ENCODE data around the gene TBC1D22A.

Gene TBC1D22A

DNA sequence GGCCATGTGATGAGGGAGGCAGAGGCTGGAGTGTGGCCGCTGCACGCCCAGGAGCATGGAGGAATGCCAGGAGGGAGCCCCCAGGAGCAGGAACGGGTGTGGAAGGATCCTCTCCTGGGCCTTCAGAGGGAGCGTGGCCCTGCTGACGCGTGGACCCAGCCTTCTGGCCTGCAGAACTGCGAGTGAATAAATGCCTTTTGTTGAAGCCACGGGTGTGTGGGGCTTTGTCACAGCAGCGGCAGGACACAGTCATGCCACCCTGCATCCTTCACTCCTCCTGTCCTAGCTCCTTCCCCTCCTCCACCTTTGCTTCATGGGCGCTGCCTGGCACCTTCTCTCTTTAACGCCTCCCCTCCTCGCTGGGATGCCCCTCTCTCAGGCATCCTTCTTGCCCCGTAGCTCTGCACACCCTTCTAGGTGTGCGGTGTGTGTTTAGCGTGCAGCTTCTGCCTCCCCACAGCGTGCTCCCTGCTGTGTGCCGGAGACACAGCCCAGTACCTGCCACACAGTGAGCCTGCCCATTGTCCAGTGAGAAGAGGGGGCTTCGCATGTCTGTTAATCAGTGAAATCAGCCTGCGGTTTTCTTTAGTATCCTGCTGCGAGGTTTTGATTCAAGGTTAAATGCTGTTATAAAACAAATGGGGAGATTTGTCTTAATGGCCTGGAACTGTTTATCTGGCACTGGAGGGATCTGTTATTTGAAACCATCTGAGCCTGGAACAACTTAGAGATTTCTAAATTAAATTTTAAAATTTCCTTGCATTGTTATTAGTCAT is 459.6 kb downstream of the TBC1D22A start:
- H3K27me3 ChIP-seq (ENCODE audit: insufficient read depth, low read depth, severe bottlenecking): no peaks in the 10 kb centered on the region
- DNase-seq: no peak
- H3K9me3 ChIP-seq (ENCODE audit: severe bottlenecking): no peaks in the 10 kb centered on the region
- TF ChIP-seq, protein P1, sequence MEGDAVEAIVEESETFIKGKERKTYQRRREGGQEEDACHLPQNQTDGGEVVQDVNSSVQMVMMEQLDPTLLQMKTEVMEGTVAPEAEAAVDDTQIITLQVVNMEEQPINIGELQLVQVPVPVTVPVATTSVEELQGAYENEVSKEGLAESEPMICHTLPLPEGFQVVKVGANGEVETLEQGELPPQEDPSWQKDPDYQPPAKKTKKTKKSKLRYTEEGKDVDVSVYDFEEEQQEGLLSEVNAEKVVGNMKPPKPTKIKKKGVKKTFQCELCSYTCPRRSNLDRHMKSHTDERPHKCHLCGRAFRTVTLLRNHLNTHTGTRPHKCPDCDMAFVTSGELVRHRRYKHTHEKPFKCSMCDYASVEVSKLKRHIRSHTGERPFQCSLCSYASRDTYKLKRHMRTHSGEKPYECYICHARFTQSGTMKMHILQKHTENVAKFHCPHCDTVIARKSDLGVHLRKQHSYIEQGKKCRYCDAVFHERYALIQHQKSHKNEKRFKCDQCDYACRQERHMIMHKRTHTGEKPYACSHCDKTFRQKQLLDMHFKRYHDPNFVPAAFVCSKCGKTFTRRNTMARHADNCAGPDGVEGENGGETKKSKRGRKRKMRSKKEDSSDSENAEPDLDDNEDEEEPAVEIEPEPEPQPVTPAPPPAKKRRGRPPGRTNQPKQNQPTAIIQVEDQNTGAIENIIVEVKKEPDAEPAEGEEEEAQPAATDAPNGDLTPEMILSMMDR (IDR thresholded peaks at IDR 0.05; ENCODE audit: low read depth, low read length): no peak
- H3K4me3 ChIP-seq (ENCODE audit: low read depth, low read length): no peak overlapping the region
- H3K27ac ChIP-seq: no peak overlapping the region
- H3K36me3 ChIP-seq: no peaks in the 10 kb centered on the region
